Measurements from ENCODE around the gene CNKSR3. TPM values are rescaled to one million over a fixed set of nuclear protein-coding genes. Genes with fewer than 3 reads are reported as not detected.

CNKSR3 gene
- total and polyA plus RNA-seq, 2 donors from 2014 or later = 13.8 to 63.1 TPM

GRCh38 chr6:154512201-154512600 lies 1.7 kb upstream of the CNKSR3 start:
- H3K4me1 ChIP-seq (ENCODE audit: control insufficient read depth in 2 of 3, insufficient read depth in 2 of 3, low read depth in 1 of 3, low read length in 3 of 3) = peaks cover 0 to 3% (median 2%) of the 10 kb centered on the region in 3 donors
- DNase-seq (no peak), FAIRE-seq (no peak)
- peak overlapping the region in 2 of 3 donors; percentile 5 to 42 for H3K4me3 ChIP-seq (ENCODE audit: low read length in 3 of 3)
- H3K27ac ChIP-seq (ENCODE audit: low read depth in 2 of 2, low read length in 2 of 2) = peak overlapping the region; percentile 72 to 90
- no peaks in the 10 kb centered on the region for H3K36me3 ChIP-seq (ENCODE audit: control insufficient read depth in 2 of 3, insufficient read depth in 3 of 3, low read length in 3 of 3)
- no peak for TF ChIP-seq CTCF (IDR thresholded peaks at IDR 0.05; ENCODE audit: borderline replicate concordance, extremely low read depth, insufficient read depth)
- intact Hi-C loops (cut with DNase I) = no loop called here
- no peak overlapping the region for H3K9ac ChIP-seq (ENCODE audit: low read length in 3 of 3)
- no peaks in the 10 kb centered on the region for H3K27me3 ChIP-seq (ENCODE audit: control insufficient read depth, insufficient read depth, low read length)
- no peaks in the 10 kb centered on the region for H3K9me3 ChIP-seq (ENCODE audit: control insufficient read depth in 2 of 3, insufficient read depth in 1 of 3, low read length in 3 of 3)

- TF ChIP-seq CTCF (IDR thresholded peaks at IDR 0.05; ENCODE audit: borderline replicate concordance, extremely low read depth, insufficient read depth) = no peak
- Histone ChIP-seq H3K4me3 (ENCODE audit: low read length in 3 of 3) (peak overlapping the region; percentile 5 to 42 (median 8)), H3K27me3 (ENCODE audit: control insufficient read depth, insufficient read depth, low read length) (no peaks in the 10 kb centered on the region), H3K27ac (ENCODE audit: low read depth in 2 of 2, low read length in 2 of 2) (peak overlapping the region; percentile 72 to 90), H3K4me1 (ENCODE audit: control insufficient read depth in 2 of 3, insufficient read depth in 2 of 3, low read depth in 1 of 3, low read length in 3 of 3) (peaks cover 2 to 3% (median 3%) of the 10 kb centered on the region in 3 donors), H3K9me3 (ENCODE audit: control insufficient read depth in 2 of 3, insufficient read depth in 1 of 3, low read length in 3 of 3) (no peaks in the 10 kb centered on the region), H3K36me3 (ENCODE audit: control insufficient read depth in 2 of 3, insufficient read depth in 3 of 3, low read length in 3 of 3) (peaks cover 0 to under 1% (median 0%) of the 10 kb centered on the region in 3 donors), H3K9ac (ENCODE audit: low read length in 3 of 3) (peak overlapping the region in 1 of 3 donors; percentile 2)
- intact Hi-C loops (cut with DNase I) = no loop called here
- DNase-seq = peak in 2 of 5 donors; percentile 68 to 69
- no peak for FAIRE-seq
Measured at GRCh38 chr6:154511791-154512190, 1.3 kb upstream of the CNKSR3 start.

- Histone ChIP-seq H3K9ac (ENCODE audit: low read length in 3 of 3) (peak overlapping the region; percentile 38 to 89 (median 87)), H3K4me3 (ENCODE audit: low read length in 3 of 3) (peak overlapping the region; percentile 56 to 95 (median 68)), H3K4me1 (ENCODE audit: control insufficient read depth in 2 of 3, insufficient read depth in 2 of 3, low read depth in 1 of 3, low read length in 3 of 3) (peaks cover 3 to 18% (median 9%) of the 10 kb centered on the region in 3 donors), H3K9me3 (ENCODE audit: control insufficient read depth in 2 of 3, insufficient read depth in 1 of 3, low read length in 3 of 3) (no peaks in the 10 kb centered on the region), H3K27ac (ENCODE audit: low read depth in 2 of 2, low read length in 2 of 2) (peak overlapping the region; percentile 96), H3K27me3 (ENCODE audit: control insufficient read depth, insufficient read depth, low read length) (no peaks in the 10 kb centered on the region), H3K36me3 (ENCODE audit: control insufficient read depth in 2 of 3, insufficient read depth in 3 of 3, low read length in 3 of 3) (peaks cover 0 to 2% (median 0%) of the 10 kb centered on the region in 3 donors)
- FAIRE-seq = no peak
- DNase-seq = peak in 4 of 5 donors; percentile 36 to 77 (median 58)
- intact Hi-C loops (cut with DNase I) = no loop called here
- TF ChIP-seq CTCF (IDR thresholded peaks at IDR 0.05; ENCODE audit: borderline replicate concordance, extremely low read depth, insufficient read depth) = no peak
Measured at GRCh38 chr6:154509421-154510143, 903 bp downstream of the CNKSR3 start.

Measured in kidney (tissue), 14 donors.